CMK (cell line): Measurements from ENCODE around the gene B4GALT2.

Experiments used
- DNase-seq: peaks from one replicate; pipeline ENCODE4 v3.0.0-alpha.2; 2010; ENCODE audit warnings: low read depth

B4GALT2 gene

GRCh38 chr1:43985984-43986595, 7.1 kb downstream of the B4GALT2 start:
- no peak for DNase-seq

DNA sequence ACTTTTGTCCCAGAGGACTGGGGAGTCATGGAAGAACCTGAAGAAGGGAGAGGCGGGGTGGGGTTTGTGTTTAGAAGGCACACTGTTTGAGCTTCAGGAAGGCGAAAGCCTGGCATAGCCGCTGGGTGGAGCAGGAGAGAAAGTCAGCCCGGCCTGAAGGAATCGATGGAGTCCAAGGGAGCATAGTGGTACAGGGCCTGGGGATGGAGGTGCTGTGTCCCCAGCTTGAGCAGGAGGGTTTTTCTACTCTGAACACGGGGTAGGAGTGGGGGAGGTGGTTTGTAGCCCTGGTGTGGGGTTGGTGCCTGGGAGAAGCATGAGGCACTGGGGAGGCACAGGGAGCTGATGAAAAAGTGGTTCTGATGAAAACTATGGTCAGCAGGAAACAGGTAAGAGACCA, 7.7 kb downstream of the B4GALT2 start:
- no peak for DNase-seq

DNA sequence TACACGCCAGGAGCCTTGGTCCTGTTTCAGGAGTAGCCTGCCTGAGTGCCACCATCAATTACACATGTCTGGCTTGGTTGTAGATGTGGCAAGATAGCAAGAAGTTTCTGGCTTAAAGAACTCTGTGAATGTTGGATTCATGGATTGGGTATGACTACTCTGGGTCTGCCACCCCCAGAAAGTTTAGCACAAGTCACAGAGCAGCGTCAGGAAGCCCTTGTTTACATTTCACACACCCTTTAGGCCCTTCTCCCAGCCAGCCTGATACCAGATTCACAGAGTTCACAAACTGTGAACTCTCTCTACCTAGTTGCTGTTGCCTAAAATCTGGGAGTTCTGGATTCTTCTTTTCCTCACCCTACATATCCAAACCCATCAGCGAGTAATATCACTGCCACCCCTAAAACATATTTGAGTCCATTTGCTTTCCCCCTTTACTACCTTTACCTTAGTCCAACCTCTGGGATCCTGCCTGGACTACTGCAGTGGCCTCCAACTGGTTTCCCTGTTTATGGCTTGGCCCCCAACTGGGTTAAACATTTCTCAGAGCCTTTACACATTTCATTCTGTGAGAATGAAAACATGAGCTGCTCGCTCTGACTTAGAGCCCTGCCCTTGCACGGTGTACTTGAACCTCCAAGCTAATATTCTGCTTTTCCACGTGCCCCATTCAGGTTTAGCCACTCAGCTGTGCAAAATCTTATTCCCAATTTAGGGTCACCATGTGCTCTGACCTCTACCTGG, 8.3 kb downstream of the B4GALT2 start:
- no peak for DNase-seq

- DNase-seq: no peak
These were observed 11.5 kb downstream of the B4GALT2 start for GRCh38 chr1:43990271-43991199.

DNA sequence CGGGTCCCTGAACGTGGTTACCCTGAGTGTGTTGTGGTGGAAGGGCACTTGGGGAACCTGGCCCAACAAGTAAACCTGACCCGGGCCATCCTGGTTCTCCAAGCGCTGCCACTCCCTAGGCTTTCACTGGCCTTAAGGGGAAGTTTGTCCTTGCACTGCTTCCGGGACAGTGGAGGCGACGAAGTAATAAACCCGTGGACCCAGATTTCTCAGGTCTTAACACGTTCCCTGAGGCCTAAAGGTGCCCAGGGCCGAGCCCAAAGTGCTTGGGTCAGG, 12.1 kb downstream of the B4GALT2 start:
- DNase-seq: no peak

- peak; percentile 82 for DNase-seq
These were observed 12.6 kb downstream of the B4GALT2 start, which contains the start of gene CCDC24 for GRCh38 chr1:43991476-43992231. TSS of gene CCDC24 (plus strand) at chr1:43991599. CDS start at chr1:43991879, 280 bp downstream.

- no peak for DNase-seq
These were observed 13.4 kb downstream of the B4GALT2 start for GRCh38 chr1:43992232-43992995.

- DNase-seq: no peak
These were observed 14.3 kb downstream of the B4GALT2 start for GRCh38 chr1:43993206-43993914.

DNA sequence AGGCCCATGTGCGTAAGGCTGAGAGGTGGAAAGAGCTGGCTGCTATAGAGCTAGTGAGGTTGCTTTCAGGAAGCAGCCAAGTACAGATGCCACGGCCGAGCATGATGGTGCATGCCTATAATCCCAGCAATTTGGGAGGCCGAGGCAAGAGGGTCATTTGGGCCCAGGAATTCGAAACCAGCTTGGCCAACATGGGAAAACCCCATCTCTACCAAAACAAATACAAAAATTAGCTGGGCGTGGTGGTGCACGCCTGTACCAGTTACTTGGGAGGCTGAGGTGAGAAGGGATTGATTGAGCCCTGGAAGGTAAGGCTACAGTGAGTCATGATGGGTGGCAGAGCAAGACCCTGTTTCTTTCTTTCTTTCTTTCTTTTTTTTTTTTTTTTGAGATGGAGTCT, 15.1 kb downstream of the B4GALT2 start:
- DNase-seq: no peak

DNA sequence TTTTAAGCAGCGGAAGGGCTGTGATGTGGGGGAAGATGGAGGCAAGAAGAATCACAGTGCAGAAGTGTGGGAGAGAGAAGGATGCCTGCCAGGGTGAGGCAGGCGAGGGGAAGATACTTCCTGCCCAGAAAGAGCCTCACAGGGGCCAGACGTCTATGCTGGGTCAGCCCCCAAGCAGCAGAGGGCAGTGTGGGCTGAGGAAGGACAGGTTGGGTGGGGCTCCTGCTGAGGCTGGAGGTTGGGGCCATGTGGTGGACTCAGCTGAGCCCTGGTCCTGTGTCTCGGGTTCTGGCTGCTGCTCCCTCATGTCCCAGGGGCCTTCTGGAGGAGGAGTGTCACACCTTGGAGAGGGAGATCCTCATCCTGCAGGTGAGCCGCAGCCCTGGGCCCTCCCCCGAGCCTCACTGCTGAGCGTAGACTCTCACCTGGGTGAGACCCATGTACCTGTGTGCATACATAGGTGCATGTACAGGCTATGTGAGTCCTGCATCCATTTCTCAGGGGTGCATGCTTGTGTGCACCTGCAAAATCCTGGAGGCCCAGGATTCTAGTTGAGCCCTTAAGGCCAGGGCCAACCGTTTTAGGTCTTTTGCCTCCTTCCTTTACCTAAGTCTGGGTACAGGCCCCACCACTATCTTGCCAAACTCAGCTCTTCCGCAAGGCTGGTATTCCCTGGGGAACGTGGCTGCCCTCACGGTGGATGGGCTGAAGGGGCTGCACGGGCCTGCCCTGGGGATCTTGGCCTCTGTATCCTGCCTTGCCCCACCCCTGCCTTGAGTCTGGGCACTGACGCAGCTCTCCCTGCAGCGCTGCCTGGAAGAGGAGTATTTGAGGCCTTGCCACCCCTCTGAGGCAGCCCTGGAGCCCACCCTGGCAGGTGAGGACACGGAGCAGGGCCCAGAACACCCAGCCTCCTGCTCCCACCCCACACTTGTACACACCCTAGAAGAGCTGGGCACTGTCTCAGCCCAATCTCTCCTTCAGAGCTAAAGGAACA, 16.1 kb downstream of the B4GALT2 start:
- DNase-seq: no peak

GRCh38 chr1:43995984-43996732, 17.1 kb downstream of the B4GALT2 start:
- DNase-seq: no peak

GRCh38 chr1:43996733-43997115, 17.7 kb downstream of the B4GALT2 start:
- DNase-seq: no peak

DNA sequence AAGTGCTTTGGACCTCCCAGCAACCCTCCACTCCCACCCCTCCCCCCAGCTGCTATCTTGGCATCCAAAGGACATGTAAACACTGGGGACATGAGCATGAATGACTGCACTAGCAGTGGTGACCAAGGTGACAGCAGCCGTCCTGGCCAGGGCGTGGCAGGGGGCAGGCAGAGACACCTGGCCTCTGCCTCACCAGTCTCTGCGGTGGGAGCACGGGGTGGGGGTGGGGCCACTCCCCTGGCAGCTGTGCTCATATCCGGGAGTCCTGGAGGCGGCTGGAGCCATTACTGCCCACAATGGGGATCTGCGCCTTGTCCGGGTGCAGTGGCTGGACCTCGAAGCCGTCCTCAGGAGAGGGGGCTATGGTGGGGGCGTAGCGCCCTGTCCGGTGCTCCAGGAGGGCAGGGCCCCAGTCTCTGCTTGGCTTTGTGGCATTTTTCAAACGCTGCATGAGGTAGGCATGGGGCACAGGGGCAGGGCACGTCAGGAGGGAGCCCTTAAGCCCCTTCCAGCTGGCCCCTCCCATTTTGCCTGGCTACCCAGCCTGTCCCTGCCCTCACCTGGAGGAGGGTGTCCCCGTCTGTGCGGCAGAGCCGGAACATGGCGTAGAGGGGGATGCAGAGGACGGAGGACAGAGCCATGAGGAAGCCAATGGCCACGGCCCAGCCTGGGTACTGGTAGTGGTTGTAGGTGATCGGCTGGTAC, 18.4 kb downstream of the B4GALT2 start:
- DNase-seq: no peak

DNA sequence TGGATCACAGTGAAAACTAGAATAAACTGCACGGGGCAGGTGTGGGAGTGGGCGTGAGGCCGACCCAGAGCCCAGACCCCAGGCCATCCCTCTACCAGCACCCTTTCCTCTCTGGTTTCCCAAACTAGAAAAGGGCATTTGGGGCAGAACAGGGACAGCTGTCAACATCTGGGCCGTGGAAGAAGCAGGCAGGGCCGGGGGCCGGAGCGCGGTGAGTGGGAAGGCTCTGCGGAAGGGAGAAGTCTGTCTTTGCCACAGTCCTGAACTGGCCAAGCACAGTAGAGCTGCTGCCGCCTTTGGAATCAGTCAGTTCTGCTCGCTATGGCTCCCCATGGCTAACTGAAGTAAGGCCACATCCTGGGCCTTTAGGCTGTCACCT, 19.0 kb downstream of the B4GALT2 start:
- no peak for DNase-seq

- DNase-seq: no peak
These were observed 20.4 kb downstream of the B4GALT2 start for GRCh38 chr1:43999455-43999854.

DNA sequence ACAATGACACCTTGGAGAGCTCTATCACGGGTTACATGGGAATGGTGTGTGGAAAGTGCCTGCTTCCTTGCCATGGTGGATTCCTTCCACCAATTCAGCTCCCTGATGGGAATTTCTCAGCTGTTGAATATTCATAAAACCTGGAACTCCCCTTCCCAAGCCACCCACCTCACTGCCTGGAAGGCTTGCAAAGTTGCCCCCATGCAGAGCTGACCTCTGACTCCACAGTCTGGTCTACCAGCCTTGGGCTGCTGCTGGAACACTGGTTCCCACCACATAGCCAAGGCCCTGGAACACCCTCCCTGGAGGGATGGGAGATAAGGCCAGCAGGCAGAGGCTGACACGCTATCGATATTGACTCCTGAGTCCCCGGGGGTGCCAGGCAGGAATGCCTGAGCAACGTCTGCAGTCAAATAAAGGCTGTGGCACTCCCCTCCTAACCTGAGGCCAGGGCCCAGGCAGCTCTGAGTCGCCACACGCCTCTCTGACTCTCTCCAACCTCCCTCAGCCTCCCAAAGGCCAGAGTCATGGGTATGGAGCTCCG, 21.2 kb downstream of the B4GALT2 start:
- DNase-seq: no peak

- DNase-seq: no peak
These were observed 23.2 kb downstream of the B4GALT2 start for GRCh38 chr1:44002165-44002564.

DNA sequence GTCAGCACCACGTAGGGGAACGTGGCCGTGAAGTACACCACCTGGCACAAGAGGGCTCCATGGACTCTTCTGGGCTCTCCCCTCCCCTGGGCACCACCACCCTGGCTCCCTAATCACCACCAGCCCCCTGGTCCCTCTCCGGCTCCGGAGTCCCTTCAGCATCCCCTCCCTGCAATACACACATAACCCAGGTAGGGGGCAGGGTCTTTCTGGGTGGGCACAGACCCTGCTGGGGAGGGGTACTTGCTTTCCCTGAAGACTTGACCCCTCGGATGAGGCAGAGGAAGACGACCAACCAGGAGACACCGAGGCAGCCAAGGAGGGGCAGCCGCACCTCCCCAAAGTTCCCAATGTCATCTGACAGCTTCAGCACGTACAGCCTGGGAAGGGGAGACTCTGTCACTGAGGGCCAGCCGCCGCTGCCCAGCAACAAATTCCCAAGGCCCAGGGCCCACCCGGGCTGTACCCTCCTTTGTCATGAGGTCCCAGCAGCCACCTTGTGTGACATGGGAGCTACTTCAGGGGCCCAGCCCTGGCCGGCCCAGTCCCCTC, 23.7 kb downstream of the B4GALT2 start:
- no peak for DNase-seq
